IMR-90 (cell line): Measurements from ENCODE around the gene SEPHS2. TPM values are rescaled to one million over a fixed set of nuclear protein-coding genes. Genes with fewer than 3 reads are reported as not detected.

ENCODE experiments used
- ATAC-seq: fragments of 200-7000 bp; cut with Tn5 transposase; 2 replicates; pipeline ENCODE4 v1.9.1; 2020; ENCODE audit warnings: low read depth, mild to moderate bottlenecking, moderate library complexity
- BruUV-seq: library from RNA; stranded (reverse); fragments of 400-500 nt; replicated peaks from 2 replicates; lab custom pipeline; 2021; lab: Mats Ljungman, UMichigan
- CTCF ChIA-PET: fragments of 300-600 bp; formaldehyde crosslinking; extraction: SDS; loops from one replicate; lab custom pipeline; 2021; ENCODE audit warnings: antibody characterized with exemption; lab: Yijun Ruan, JAX
- POLR2A ChIA-PET: fragments of 300-600 bp; sonication (Branson Sonifier 250); formaldehyde crosslinking; loops from one replicate; lab custom pipeline; 2022; ENCODE audit warnings: antibody characterized with exemption; ENCODE audit not compliant: unreplicated experiment; lab: Charles Lee
- DNase-seq: peaks from one replicate; pipeline ENCODE4 v3.0.0; 2013
- H2AFZ ChIP-seq: replicated peaks from 2 replicates; pipeline ENCODE3; 2013; ENCODE audit warnings: low read length, mild to moderate bottlenecking; ENCODE audit not compliant: poor library complexity
- H2AK5ac ChIP-seq: 2 replicates; pipeline ENCODE4 v1.6.1; 2013; ENCODE audit warnings: low read depth, low read length, inconsistent platforms
- H2AK9ac ChIP-seq: replicated peaks from 2 replicates; pipeline ENCODE3; 2013; ENCODE audit warnings: mild to moderate bottlenecking, low read depth, low read length, moderate library complexity; ENCODE audit not compliant: poor library complexity
- H2BK120ac ChIP-seq: 2 replicates; pipeline ENCODE4 v1.6.1; 2013; ENCODE audit warnings: low read depth, low read length, inconsistent platforms
- H2BK15ac ChIP-seq: 3 replicates; pipeline ENCODE4 v1.6.1; 2013; ENCODE audit warnings: low read depth, low read length, inconsistent platforms
- H2BK20ac ChIP-seq: 2 replicates; pipeline ENCODE4 v1.6.1; 2013; ENCODE audit warnings: low read depth, mild to moderate bottlenecking, inconsistent platforms, low read length, moderate library complexity
- H2BK5ac ChIP-seq: 2 replicates; pipeline ENCODE4 v1.6.1; 2013; ENCODE audit warnings: mild to moderate bottlenecking, low read depth, low read length, inconsistent platforms; ENCODE audit not compliant: poor library complexity, severe bottlenecking
- H3K14ac ChIP-seq: replicated peaks from 2 replicates; pipeline ENCODE4 v1.6.1; 2013; ENCODE audit warnings: low read depth, low read length, inconsistent platforms
- H3K18ac ChIP-seq: 2 replicates; pipeline ENCODE4 v1.6.1; 2013; ENCODE audit warnings: low read depth, low read length, control low read depth
- H3K23ac ChIP-seq: 2 replicates; pipeline ENCODE4 v1.6.1; 2013; ENCODE audit warnings: low read depth, low read length, inconsistent platforms
- H3K27ac ChIP-seq: 2 replicates; pipeline ENCODE4 v1.5.1; 2013; ENCODE audit warnings: mild to moderate bottlenecking, control low read depth, low read length; ENCODE audit not compliant: insufficient read depth
- H3K27me3 ChIP-seq: 2 replicates; pipeline ENCODE4 v1.6.1; 2013; ENCODE audit warnings: low read length; ENCODE audit not compliant: control insufficient read depth, insufficient read depth
- H3K36me3 ChIP-seq: 2 replicates; pipeline ENCODE4 v1.6.1; 2013; ENCODE audit warnings: low read length, mixed read lengths; ENCODE audit not compliant: control insufficient read depth, insufficient read depth
- H3K4ac ChIP-seq: 2 replicates; pipeline ENCODE4 v1.6.1; 2013; ENCODE audit warnings: low read depth, low read length, inconsistent platforms
- H3K4me1 ChIP-seq: 2 replicates; pipeline ENCODE4 v1.6.1; 2013; ENCODE audit warnings: low read length, mixed read lengths; ENCODE audit not compliant: control insufficient read depth, insufficient read depth
- H3K4me2 ChIP-seq: 2 replicates; pipeline ENCODE4 v1.6.1; 2013; ENCODE audit warnings: low read depth, mild to moderate bottlenecking, control low read depth, low read length, moderate library complexity
- H3K4me3 ChIP-seq: 2 replicates; pipeline ENCODE4 v1.5.1; 2013; ENCODE audit warnings: low read depth, mild to moderate bottlenecking, control low read depth, low read length, moderate library complexity; ENCODE audit not compliant: insufficient read depth
- H3K56ac ChIP-seq: 2 replicates; pipeline ENCODE4 v1.6.1; 2013; ENCODE audit warnings: low read length, inconsistent platforms; ENCODE audit not compliant: insufficient read depth; ENCODE audit errors: extremely low read depth
- H3K79me1 ChIP-seq, 2 experiments: 2 replicates each; pipeline ENCODE4 v1.6.1; 2013; ENCODE audit warnings: low read length in 2 of 2, inconsistent platforms in 1 of 2, low read depth in 1 of 2
- H3K9ac ChIP-seq: 2 replicates; pipeline ENCODE4 v1.6.1; 2013; ENCODE audit warnings: low read depth, low read length, control low read depth
- H3K9me1 ChIP-seq: 2 replicates; pipeline ENCODE4 v1.6.1; 2013; ENCODE audit warnings: low read length, inconsistent platforms; ENCODE audit not compliant: insufficient read depth
- H3K9me3 ChIP-seq: 2 replicates; pipeline ENCODE4 v1.6.1; 2013; ENCODE audit warnings: low read length; ENCODE audit not compliant: control insufficient read depth, insufficient read depth
- H4K20me1 ChIP-seq: 2 replicates; pipeline ENCODE4 v1.6.1; 2013; ENCODE audit warnings: low read length, inconsistent platforms; ENCODE audit not compliant: insufficient read depth
- H4K5ac ChIP-seq: 2 replicates; pipeline ENCODE4 v1.6.1; 2013; ENCODE audit warnings: mild to moderate bottlenecking, low read depth, low read length, control low read depth
- H4K8ac ChIP-seq, 2 experiments: 2 replicates each; pipeline ENCODE4 v1.6.1; 2013; ENCODE audit warnings: low read depth in 2 of 2, low read length in 2 of 2, control low read depth in 1 of 2, inconsistent platforms in 1 of 2
- H4K91ac ChIP-seq: 2 replicates; pipeline ENCODE4 v1.6.1; 2013; ENCODE audit warnings: low read depth, low read length, inconsistent platforms; ENCODE audit not compliant: insufficient read depth
- BHLHE40 ChIP-seq: fragments of 150-350 bp; IDR thresholded peaks from 2 replicates; pipeline ENCODE4 v1.6.1; 2016; ENCODE audit warnings: mild to moderate bottlenecking, low read depth, low read length
- CEBPB ChIP-seq: IDR thresholded peaks from 2 replicates; pipeline ENCODE4 v1.6.1; 2012; ENCODE audit warnings: low read depth, low read length, improper control_type of control experiment
- CHD1 ChIP-seq: IDR thresholded peaks from 2 replicates; pipeline ENCODE4 v1.6.1; 2012; ENCODE audit warnings: low read depth, low read length, improper control_type of control experiment
- CTCF ChIP-seq: conservative IDR thresholded peaks from 2 replicates; pipeline ENCODE4 v1.5.1; 2012; ENCODE audit warnings: mild to moderate bottlenecking, low read depth, low read length, improper control_type of control experiment
- FOS ChIP-seq: fragments of 150-350 bp; IDR thresholded peaks from 2 replicates; pipeline ENCODE4 v1.6.1; 2016; ENCODE audit warnings: low read depth, low read length
- MAFK ChIP-seq: IDR thresholded peaks from 2 replicates; pipeline ENCODE4 v1.6.1; 2012; ENCODE audit warnings: low read depth, low read length, improper control_type of control experiment
- MAZ ChIP-seq: IDR thresholded peaks from 2 replicates; pipeline ENCODE4 v1.6.1; 2012; ENCODE audit warnings: low read depth, mild to moderate bottlenecking, low read length, improper control_type of control experiment, moderate library complexity, borderline replicate concordance
- MXI1 ChIP-seq: IDR thresholded peaks from 2 replicates; pipeline ENCODE4 v1.6.1; 2012; ENCODE audit warnings: low read depth, mild to moderate bottlenecking, low read length, moderate library complexity, borderline replicate concordance
- NFE2L2 ChIP-seq: fragments of 150-350 bp; IDR thresholded peaks from 2 replicates; pipeline ENCODE4 v1.6.1; 2016; ENCODE audit warnings: low read depth, mild to moderate bottlenecking, low read length
- POLR2A ChIP-seq: IDR thresholded peaks from 2 replicates; pipeline ENCODE4 v1.6.1; 2012; ENCODE audit warnings: mild to moderate bottlenecking, low read depth, low read length
- RAD21 ChIP-seq: IDR thresholded peaks from 2 replicates; pipeline ENCODE4 v1.6.1; 2012; ENCODE audit warnings: low read length, improper control_type of control experiment
- RCOR1 ChIP-seq: IDR thresholded peaks from 2 replicates; pipeline ENCODE4 v1.6.1; 2012; ENCODE audit warnings: mild to moderate bottlenecking, low read length, improper control_type of control experiment; ENCODE audit not compliant: insufficient replicate concordance
- RFX5 ChIP-seq: IDR thresholded peaks from 2 replicates; pipeline ENCODE4 v1.8.0; 2012; ENCODE audit warnings: low read depth, mild to moderate bottlenecking, low read length, moderate library complexity
- SMC3 ChIP-seq: fragments of 150-350 bp; IDR thresholded peaks from 2 replicates; pipeline ENCODE4 v1.6.1; 2016; ENCODE audit warnings: low read depth, mild to moderate bottlenecking, antibody characterized with exemption, low read length, moderate library complexity
- USF2 ChIP-seq: fragments of 150-350 bp; IDR thresholded peaks from 2 replicates; pipeline ENCODE4 v1.6.1; 2017; ENCODE audit warnings: mild to moderate bottlenecking, antibody characterized with exemption, low read length, low read depth
- WGBS, 2 experiments: methylation state at CpG; one replicate each; pipeline versions ENCODE4 v1.1.5 to v1.1.7; 2013; ENCODE audit warnings: missing lambda C conversion rate in 2 of 2; ENCODE audit not compliant: insufficient read length in 1 of 2; ENCODE audit errors: extremely low coverage in 2 of 2; 5-methylcytosine and 5-hydroxymethylcytosine counted together
- dilution Hi-C: fragments of 300-500 bp; cut with HindIII; formaldehyde crosslinking; loops from one replicate; pipeline ENCODE4 v1.14.3; 2018; ENCODE audit warnings: low sequenced_read_pairs; ENCODE audit not compliant: unreplicated experiment
- in situ Hi-C: fragments of 300-500 bp; cut with MboI; formaldehyde crosslinking; loops from 3 replicates; pipeline ENCODE4 v1.14.3; 2019; ENCODE audit warnings: low sequenced_read_pairs, inconsistent platforms, mixed read lengths
- intact Hi-C: fragments of 100-400 bp; cut with micrococcal nuclease; formaldehyde crosslinking; loops from 2 replicates; pipeline ENCODE4 v1.10.0; 2022
- polyA plus RNA-seq, 3 experiments: library from polyadenylated mRNA; depleted of rRNA; stranded (reverse); fragments of >200 nt; gene quantifications; 2 replicates each; pipeline ENCODE4 v1.2.3, GENCODE V29; 2012; ENCODE audit warnings: low replicate concordance in 1 of 3
- total RNA-seq: library from RNA; depleted of rRNA; stranded (reverse); fragments of >200 nt; gene quantifications from 2 replicates; pipeline ENCODE4 v1.2.3, GENCODE V29; 2012
- TF ChIP-seq, protein P1 (sequence below): fragments of 150-350 bp; IDR thresholded peaks from 2 replicates; pipeline ENCODE4 v1.6.1; 2016; ENCODE audit warnings: low read depth, mild to moderate bottlenecking, low read length, moderate library complexity, borderline replicate concordance

SEPHS2 gene
- total and polyA plus RNA-seq, 2 of the 4 experiments (the other 2 are of a cell fraction) = 10.4 to 31.4 TPM

DNA sequence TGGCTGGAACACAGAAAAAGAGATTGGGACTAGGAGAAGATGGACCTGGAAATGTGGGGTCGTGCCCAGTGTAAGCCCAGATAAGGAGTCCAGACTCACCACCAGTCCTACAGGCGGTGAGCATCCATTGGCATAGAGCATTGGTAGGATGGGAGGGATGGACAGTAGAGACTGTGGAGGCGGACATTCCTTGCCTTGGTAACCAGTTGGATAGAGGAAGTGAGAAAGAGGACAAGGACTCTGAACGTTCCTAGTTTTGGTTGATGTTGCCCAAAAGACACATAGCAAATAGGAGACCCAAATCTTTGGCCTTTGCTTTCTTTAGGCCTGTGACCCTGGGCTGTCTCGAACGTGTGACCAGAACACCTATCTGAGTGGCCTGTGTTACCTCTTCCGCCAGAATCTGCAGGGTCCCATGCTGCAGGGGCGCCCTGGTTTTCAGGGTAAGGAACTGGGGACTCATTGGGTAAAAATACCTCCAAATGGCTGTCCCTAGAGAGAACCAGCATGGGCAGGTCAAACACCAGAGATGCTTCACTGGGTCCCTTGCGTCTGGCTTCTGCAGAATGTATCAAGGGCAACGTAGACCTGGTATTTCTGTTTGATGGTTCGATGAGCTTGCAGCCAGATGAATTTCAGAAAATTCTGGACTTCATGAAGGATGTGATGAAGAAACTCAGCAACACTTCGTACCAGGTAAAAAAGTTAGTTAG is 33.2 kb upstream of the SEPHS2 start:
- no peak overlapping the region for H3K4me3 ChIP-seq
- TF ChIP-seq CEBPB (no peak), NFE2L2 (no peak), SMC3 (no peak), BHLHE40 (no peak), CHD1 (no peak), FOS (no peak), RFX5 (no peak), CTCF (no peak), MXI1 (no peak), MAZ (no peak), POLR2A (no peak), USF2 (no peak), RCOR1 (no peak), MAFK (no peak), RAD21 (no peak)
- TF ChIP-seq, protein P1, sequence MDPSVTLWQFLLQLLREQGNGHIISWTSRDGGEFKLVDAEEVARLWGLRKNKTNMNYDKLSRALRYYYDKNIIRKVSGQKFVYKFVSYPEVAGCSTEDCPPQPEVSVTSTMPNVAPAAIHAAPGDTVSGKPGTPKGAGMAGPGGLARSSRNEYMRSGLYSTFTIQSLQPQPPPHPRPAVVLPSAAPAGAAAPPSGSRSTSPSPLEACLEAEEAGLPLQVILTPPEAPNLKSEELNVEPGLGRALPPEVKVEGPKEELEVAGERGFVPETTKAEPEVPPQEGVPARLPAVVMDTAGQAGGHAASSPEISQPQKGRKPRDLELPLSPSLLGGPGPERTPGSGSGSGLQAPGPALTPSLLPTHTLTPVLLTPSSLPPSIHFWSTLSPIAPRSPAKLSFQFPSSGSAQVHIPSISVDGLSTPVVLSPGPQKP = no peak
- H3K56ac ChIP-seq = no peak overlapping the region
- POLR2A ChIA-PET = no interaction called here
- H2BK5ac ChIP-seq = no peak overlapping the region
- H2BK120ac ChIP-seq = no peak overlapping the region
- WGBS, 2 experiments = 65% methylated on average over 4 of the region's 12 CpGs; no CpG with 5 or more reads in 1 of the 2 experiments
- CTCF ChIA-PET = no interaction called here
- intact Hi-C loops (no loop called here), in situ Hi-C loops (no loop called here), dilution Hi-C loops (no loop called here)
- no peak overlapping the region for H3K4ac ChIP-seq
- H3K9me1 ChIP-seq = 0 out of 2 replicates have a peak, but pooled peaks cover 2% of the 10 kb centered on the region
- no peaks in the 10 kb centered on the region for H3K79me1 ChIP-seq
- no peak overlapping the region for H3K4me2 ChIP-seq
- H3K9me3 ChIP-seq = no peaks in the 10 kb centered on the region
- H4K91ac ChIP-seq = no peak overlapping the region
- H3K23ac ChIP-seq = no peak overlapping the region
- no peak overlapping the region for H3K14ac ChIP-seq
- H3K27me3 ChIP-seq = peaks cover 51% of the 10 kb centered on the region
- DNase-seq (no peak), ATAC-seq (no peak)
- no peak overlapping the region for H3K9ac ChIP-seq
- no peak overlapping the region for H3K18ac ChIP-seq
- H4K20me1 ChIP-seq = no peaks in the 10 kb centered on the region
- no peak overlapping the region for H2AK9ac ChIP-seq
- H2BK20ac ChIP-seq = no peak overlapping the region
- H3K36me3 ChIP-seq = no peaks in the 10 kb centered on the region
- no peak overlapping the region for H4K8ac ChIP-seq
- no peak overlapping the region for H2AK5ac ChIP-seq
- H3K27ac ChIP-seq = no peak overlapping the region
- H3K4me1 ChIP-seq = no peaks in the 10 kb centered on the region
- H2BK15ac ChIP-seq = no peak overlapping the region
- H2AFZ ChIP-seq = no peak overlapping the region
- no peak overlapping the region for H4K5ac ChIP-seq
- no TSS peak for BruUV-seq
